Epithelial cell of prostate (primary cell): ENCODE data around the gene PLAGL1.

Source experiments
- DNase-seq: peaks from one replicate; pipeline ENCODE4 v3.0.0-alpha.2; 2011; ENCODE audit warnings: low read depth, low spot score
- H3K27ac ChIP-seq: fragments of 450-650 bp; 2 replicates; pipeline ENCODE4 v1.5.1; 2017; ENCODE audit warnings: mild to moderate bottlenecking

The PLAGL1 gene

DNA sequence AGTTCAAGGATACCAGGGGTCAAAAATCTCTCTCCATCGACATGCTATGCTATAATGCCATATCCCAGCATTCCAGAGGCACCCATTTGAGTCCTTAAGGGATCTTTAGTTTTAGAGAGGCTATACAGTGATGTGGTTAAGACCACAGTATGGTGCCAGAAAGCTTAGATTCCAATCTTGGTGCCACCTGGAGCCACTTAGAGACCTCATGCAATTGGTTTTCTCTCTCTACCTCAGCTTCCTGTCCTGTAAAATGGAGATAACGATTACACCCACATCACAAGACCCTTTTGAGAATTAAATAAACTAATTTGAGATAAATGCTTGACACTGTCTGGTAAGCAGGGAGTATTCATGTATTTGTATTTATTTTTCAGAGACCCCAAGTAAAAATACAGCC is 39.0 kb downstream of the PLAGL1 start:
- no peak overlapping the region for H3K27ac ChIP-seq

DNA sequence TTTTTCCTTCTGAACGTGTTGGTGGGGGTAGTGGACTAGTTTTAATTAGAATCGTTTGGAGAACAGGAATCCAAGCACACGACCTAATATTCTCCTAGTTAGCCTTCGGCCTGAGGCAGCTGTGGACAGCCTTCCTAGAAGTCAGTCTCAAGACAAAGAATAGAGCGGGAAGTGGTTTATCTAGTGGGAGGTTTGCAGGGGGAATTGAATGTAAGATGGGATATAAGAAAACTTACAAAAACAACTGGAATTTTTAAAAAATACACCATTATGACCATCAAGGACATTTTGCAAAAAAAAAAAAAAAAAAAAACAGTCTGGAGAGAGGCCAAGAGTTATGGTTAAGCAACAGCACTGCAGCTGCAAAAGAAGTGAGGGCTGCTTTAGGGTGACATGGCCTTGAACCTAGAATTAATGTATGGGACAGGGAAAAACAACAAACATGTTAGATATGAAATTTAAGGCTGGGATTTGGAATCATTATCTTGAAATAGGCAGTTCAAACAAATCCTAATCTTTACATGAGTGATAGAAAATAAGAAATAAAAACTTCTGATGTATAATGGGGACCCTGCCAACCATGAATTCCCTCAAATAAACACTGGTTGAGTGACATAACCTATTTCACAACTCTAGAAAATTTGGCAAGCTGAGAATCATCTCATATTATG is 40.2 kb downstream of the PLAGL1 start:
- DNase-seq: no peak
- no peak overlapping the region for H3K27ac ChIP-seq

More for the DNA sequence above, 39.0 kb downstream of the PLAGL1 start:
- DNase-seq: no peak

DNA sequence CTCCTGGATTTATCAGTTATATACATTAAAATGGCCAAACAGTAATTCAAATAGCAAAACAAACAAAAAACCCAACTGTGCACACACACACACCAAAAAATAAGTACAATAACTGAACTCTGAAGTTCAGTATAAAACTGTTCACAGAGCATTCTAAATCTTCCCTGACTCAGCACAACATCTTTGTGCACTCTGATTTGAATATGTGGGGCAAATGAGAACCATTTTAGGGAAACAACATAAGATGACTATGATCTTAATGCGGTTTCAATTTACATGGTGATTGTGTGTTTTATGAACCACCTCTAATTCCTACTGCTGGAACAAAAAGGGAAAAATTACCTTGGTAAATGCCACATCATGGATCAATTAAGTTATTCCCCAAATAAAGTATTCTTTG is 41.7 kb downstream of the PLAGL1 start:
- no peak for DNase-seq
- no peak overlapping the region for H3K27ac ChIP-seq

GRCh38 chr6:143965503-143966171 is 42.4 kb downstream of the PLAGL1 start:
- DNase-seq: no peak
- no peak overlapping the region for H3K27ac ChIP-seq

- no peak for DNase-seq
- no peak overlapping the region for H3K27ac ChIP-seq
These were observed 43.4 kb downstream of the PLAGL1 start for GRCh38 chr6:143964674-143965081.

GRCh38 chr6:143963158-143963919 is 44.7 kb downstream of the PLAGL1 start:
- DNase-seq: no peak
- H3K27ac ChIP-seq: no peak overlapping the region

GRCh38 chr6:143961886-143962878 is 45.9 kb downstream of the PLAGL1 start:
- no peak overlapping the region for H3K27ac ChIP-seq
- no peak for DNase-seq

DNA sequence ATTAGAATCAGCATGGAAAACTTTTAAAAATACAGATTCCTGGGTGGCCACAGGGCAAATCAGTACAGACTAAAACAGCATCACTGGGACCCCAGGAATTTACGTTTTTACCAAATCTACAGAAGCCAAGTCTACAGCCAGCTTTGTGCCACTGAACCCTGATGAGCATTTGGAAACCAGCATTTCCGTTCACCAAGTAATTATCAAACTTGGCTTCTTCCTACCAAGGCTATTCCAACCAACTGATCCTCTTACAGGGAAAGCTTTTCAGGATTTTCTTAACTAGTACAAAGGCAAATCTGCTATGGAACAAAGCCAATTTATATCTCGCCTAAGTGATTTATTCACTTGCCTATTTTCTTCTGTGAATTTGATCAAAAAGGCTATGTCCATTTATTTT is 47.0 kb downstream of the PLAGL1 start:
- no peak for DNase-seq
- H3K27ac ChIP-seq: no peak overlapping the region

DNA sequence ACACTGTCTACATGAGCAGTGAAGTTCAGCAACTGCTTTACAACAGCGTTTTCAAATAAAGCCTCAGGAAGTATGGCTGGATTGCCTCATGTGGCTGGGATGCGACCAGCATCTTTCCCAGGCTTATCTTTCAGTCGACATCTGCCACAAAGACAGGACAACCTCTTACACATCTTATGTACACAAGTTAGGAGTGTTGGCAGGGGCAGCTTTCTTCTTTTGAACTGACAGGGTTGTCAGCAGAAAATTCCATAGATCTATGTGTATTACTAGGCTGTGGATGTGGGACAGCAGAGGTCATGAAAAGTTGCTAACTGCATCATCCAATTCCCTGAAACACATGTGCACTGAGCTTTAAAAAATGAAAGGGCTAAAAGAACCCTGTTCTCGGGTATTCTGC is 48.1 kb downstream of the PLAGL1 start:
- H3K27ac ChIP-seq: no peak overlapping the region
- DNase-seq: no peak

- H3K27ac ChIP-seq: no peak overlapping the region
- no peak for DNase-seq
These were observed 49.1 kb downstream of the PLAGL1 start for GRCh38 chr6:143958839-143959399.

GRCh38 chr6:143957679-143958274 is 50.3 kb downstream of the PLAGL1 start:
- no peak overlapping the region for H3K27ac ChIP-seq
- DNase-seq: no peak

GRCh38 chr6:143955971-143956370 is 52.1 kb downstream of the PLAGL1 start:
- DNase-seq: no peak
- H3K27ac ChIP-seq: no peak overlapping the region

GRCh38 chr6:143953922-143954321 is 54.1 kb downstream of the PLAGL1 start:
- H3K27ac ChIP-seq: no peak overlapping the region
- DNase-seq: no peak

GRCh38 chr6:143952947-143953701 is 54.9 kb downstream of the PLAGL1 start:
- DNase-seq: no peak
- no peak overlapping the region for H3K27ac ChIP-seq

GRCh38 chr6:143952060-143952778 is 55.8 kb downstream of the PLAGL1 start:
- no peak overlapping the region for H3K27ac ChIP-seq
- DNase-seq: no peak

- DNase-seq: no peak
- no peak overlapping the region for H3K27ac ChIP-seq
These were observed 57.2 kb downstream of the PLAGL1 start for GRCh38 chr6:143950875-143951274.

- no peak overlapping the region for H3K27ac ChIP-seq
- DNase-seq: no peak
These were observed 58.1 kb downstream of the PLAGL1 start for GRCh38 chr6:143949962-143950361.

DNA sequence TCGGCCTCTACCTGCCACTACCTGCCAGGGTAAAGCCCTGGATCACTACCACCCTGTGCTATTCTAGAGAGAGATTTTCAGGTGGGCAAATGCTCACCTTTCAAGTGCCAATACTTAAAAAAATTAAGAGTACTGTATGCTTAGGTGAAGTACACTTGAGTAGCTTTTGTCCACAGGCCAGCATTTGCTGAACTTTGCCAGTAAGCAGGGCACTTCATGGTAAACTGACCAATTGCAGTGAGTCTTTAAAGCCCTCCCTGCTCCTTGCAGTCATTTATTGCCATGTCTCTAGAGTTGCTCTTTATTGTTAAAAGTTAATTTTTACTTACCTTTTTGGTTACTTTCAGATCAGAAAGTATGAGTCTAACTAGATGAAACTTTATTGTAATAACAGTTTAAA is 58.5 kb downstream of the PLAGL1 start:
- DNase-seq: no peak
- no peak overlapping the region for H3K27ac ChIP-seq
